HG03039 (cell line): Measurements from ENCODE around the gene MINK1.
"Not testable (repeated sequence)": the region's sequence is repeated elsewhere in the genome, so short reads cannot be mapped to it uniquely, and the experiment has no call there.

Experiments
- ATAC-seq: cut with Tn5 transposase; IDR thresholded peaks from one replicate; pipeline ENCODE4 v1.9.1; 2021; ENCODE audit warnings: mild to moderate bottlenecking, moderate library complexity; ENCODE audit not compliant: unreplicated experiment

Gene MINK1

DNA sequence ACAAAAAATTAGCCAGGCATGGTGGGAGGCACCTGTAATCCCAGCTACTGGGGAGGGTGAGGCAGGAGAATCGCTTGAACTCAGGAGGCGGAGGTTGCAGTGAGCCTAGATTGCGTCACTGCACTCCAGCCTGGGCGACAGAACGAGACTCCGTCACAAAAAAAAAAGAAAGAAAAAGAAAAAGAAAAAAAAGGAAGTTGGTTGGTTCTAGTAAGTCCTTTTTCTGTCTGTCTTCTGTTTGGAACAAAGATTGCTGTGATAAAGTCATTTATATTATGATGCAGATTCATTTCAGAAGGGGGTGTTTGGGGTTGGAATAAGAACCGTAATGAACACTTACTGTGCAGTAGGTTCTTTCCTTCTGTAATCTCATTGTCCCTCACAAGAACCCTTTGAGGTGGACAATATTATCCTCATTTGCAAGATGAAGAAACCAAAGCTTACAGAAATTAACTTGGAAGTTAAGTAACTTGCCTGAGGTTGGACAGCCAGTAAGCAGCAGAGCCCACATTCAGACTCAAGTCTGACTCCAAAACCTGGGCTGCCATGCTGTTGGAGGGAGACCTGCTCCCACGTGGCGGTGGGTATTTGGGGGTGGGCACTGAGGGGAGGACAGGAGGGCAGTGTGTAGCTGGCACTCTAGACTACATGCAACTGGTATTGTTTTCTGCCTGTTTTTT is 10.3 kb downstream of the MINK1 start:
- no peak for ATAC-seq

DNA sequence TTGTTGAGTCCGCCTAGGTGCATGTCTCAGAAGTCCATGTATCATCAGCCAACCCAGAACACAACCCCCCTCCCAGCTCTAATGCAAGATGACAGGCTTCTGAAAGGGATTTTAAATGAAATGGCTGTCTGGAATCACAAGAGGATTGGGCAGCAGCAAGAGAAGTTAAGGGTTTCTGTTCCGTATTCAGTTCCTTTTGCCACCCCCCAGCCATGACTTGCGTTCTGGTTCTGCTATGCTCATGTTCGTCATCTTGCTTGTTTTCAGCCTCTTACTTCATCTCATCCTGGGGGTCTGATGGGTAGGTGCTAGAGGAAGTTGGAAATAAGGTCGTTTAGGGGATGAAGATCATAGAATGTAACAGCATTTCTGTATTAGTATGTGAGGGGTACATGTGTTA is 12.0 kb downstream of the MINK1 start:
- ATAC-seq: no peak

DNA sequence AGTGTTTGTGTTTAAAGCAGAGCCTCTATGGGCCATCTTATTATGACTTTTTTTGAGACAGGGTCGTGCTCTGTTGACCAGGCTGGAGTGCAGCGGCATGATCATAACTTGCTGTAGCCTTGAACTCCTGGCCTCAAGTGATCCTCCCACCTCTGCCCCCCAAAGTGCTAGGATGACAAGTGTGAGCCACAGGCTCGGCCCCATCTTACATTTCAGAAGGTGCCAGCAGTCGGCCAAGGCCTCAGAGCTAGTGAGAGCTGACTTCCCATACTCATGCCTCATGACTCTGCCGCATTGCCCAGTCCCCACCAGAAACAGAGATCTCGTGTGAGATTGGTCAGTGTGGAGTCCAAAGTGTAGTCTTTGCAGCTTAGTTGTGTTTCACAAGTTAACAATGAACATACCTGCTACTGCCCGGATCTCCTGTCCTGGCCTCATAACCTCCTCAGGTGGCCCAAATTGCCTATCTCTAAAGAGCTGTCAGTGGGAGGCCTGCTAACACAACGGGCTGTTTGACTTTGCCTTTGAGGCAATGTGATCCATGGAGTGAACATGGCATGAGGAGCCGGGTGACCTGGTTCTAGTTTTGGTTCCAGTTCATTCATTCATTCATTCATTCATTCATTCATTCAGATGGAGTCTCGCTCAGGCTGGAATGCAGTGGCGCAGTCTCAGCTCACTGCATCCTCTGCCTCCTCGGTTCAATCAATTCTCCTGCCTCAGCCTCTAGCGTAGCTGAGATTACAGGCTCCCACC is 13.7 kb downstream of the MINK1 start:
- ATAC-seq: no peak

DNA sequence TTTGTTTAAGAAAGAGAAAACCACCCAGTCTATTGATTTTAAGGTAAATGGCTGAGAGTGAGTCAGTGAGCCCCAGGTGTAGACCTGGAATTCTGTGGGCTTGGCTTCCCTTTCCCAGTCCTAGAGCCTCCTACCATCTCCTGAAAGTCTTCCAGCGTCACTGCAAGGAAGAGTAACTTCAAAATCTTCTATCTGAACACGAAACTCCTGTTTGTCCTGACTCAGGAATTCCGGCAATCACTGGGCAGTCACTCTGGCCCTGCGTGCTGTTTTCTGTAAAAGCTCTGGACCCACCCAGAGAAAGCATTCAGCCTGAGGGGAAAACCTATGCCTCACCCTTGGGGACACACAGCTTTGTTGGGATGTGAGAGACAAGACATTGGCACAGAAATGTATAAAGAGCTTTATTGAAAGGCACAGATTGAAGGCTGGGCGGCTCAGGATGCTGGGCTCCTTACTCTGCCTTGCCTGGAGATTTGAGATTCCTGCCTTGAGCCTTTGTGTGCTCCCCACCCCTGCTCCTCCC is 15.9 kb downstream of the MINK1 start:
- no peak for ATAC-seq

DNA sequence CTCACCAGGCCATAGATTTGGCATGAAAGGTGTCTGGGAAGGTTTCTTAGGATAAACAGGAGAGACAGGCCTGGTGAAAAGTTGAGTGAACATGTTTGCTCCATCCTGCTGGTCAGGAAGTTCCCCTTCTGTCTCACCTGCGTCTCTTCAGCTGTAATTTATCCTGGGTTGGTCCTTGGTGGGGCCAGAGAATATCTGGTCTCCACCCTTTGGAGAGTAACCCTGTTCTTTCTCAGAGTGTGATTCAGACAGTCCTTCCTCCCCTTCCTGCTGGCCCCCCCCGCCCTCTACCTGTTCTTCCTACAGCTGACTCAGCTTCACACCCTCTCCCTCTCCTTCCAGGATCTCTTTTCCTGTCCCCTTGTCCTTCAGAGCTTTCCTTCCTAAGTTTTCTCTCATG is 17.1 kb downstream of the MINK1 start:
- no peak for ATAC-seq

DNA sequence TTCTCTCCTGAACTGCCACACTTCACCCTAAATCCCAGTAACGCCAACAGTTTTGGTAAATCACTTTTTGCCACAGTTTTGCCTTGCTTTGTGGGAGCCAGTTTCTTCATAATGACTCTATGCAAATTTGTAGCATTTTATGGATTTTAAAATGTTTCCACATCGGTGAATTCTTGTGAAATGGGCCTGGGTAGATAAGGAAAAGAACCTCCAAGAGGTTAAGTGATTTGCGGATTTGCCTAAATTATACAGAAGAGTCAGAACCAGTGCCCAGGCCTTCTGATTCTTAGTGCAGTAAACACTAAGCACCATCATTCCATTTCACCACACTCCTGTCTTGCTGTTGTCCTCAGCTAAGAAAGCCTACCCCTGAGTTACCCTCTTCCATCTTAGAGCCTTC is 17.9 kb downstream of the MINK1 start:
- no peak for ATAC-seq

DNA sequence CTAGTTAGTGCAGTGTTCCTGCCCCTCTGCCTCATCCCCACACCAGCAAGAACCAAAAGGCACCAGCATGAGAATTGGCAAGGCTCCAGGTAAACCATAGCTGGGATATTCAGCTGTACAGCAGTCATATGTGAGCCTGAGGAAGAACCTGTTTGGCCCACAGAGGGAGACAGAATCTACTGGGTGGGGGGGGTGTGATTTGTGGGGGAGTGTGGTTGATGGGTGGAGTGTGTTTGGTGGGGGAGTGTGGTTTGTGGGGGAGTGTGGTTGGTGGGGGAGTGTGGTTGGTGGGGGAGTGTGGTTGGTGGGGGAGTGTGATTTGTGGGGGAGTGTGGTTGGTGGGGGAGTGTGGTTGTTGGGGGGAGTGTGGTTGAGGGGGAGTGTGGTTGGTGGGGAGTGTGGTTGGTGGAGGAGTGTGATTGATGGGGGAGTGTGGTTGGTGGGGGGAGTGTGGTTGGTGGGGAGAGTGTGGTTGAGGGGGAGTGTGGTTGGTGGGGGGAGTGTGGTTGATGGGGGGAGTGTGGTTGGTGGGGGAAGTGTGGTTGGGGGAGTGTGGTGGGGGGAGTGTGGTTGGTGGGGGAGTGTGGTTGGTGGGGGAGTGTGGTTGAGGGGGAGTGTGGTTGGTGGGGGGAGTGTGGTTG is 19.5 kb downstream of the MINK1 start:
- no peak for ATAC-seq

DNA sequence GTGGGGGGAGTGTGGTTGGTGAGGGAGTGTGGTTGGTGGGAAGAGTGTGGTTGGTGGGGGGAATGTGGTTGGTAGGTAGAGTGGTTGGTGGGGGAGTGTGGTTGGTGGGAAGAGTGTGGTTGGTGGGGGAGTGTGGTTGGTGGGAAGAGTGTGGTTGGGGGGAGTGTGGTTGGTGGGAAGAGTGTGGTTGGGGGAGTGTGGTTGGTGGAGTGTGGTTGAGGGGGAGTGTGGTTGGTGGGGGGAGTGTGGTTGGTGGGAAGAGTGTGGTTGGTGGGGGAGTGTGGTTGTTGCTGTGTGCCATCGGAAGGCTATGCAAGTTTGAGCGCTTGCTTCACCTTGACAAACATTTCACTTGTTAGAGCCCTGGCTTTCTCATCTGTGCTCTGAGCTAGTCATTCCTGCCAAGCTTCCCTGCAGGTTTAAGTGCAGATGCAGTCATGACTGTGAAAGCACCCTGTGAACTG is 20.1 kb downstream of the MINK1 start:
- no peak for ATAC-seq

DNA sequence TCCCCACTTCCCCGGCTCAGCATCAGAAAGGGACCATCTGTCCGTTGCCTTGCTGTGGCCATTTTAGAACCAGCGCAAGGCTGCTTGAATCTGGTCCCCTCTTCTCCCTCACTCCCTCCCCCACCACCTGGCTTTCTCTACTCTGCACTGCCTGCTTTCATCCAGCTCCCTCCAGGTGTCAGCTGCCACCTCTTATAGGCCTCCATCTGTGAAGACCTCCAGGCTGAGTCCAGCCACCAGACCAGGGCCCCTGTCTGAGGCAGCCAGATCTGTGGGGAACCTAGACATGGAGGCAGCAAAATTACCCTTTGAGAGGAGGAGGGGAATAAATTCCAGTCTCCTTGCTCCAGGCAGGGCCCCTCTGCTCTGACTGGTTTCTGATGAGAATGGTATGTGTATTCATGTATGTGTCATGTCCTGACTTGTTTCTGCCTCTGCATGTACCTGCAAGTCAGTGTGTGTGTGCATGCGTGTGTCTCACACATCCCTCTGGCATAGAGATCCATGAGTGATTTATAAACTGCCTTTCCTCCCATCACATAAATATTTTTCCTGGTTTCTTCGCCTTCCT is 21.1 kb downstream of the MINK1 start:
- ATAC-seq: no peak

DNA sequence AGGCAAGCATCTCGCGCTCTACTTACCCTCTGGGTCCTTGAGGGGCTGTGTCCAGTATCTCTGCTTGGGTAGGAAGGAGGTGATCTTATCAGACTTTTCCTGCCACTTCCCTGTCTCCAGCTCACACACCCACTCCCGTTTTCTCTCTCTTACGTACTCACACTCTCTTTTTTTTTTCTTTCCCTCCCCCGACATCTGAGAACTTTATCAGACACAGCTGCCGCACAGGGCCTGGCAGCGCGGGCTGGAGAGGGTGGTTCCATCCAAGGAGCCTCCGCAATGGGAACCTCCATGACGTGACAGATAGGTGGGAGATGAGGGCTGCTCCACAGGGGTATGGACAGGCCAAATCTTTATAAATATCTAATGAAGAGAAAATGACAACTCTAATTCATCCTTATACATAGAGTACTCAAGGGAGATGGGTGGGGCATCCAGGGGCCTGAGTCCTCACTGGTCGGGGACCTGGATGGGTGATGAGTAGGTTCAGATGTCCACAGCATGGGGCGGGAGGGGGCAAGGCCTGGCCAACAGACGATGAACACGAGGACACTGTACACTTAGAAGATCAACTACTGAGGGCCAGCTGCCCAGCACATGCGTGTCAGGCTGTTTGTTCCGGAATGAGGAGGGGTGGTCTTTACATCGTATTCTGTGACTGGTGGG is 23.3 kb downstream of the MINK1 start:
- ATAC-seq: no peak

DNA sequence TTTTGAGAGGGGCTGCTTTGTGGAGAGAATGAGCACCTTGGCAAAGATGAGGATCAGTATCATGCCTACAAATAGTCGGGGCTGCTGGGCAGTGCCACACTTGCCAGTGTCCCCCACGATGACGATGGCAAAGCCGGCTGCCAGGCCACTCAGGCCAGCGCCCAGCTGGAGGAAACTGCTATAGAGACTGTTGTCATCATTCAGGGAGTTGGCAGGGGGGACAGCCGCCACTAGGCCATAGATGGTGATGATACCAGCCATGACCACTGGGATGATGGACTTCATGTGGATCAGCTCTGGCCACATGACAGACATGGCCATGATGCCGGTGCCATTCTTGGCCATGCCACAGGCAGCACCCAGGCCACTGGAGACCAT is 23.8 kb downstream of the MINK1 start:
- ATAC-seq: no peak

DNA sequence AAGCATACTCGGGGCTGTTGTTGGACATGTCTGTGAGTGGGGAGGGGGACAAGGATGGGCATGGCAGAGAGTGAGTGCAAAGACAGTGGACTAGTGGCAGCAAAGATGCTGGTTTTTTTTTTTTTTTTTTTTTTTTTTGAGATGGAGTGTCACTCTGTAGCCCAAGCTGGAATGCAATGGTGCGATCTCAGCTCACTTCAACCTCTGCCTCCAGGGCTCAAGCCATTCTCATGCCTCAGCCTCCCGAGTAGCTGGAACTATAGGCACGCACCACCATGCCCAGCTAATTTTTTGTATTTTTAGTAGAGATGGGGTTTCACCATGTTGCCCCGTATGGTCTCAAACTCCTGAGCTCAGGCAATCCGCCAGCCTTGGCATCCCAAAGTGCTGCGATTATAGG is 24.2 kb downstream of the MINK1 start:
- not testable (repeated sequence) for ATAC-seq

DNA sequence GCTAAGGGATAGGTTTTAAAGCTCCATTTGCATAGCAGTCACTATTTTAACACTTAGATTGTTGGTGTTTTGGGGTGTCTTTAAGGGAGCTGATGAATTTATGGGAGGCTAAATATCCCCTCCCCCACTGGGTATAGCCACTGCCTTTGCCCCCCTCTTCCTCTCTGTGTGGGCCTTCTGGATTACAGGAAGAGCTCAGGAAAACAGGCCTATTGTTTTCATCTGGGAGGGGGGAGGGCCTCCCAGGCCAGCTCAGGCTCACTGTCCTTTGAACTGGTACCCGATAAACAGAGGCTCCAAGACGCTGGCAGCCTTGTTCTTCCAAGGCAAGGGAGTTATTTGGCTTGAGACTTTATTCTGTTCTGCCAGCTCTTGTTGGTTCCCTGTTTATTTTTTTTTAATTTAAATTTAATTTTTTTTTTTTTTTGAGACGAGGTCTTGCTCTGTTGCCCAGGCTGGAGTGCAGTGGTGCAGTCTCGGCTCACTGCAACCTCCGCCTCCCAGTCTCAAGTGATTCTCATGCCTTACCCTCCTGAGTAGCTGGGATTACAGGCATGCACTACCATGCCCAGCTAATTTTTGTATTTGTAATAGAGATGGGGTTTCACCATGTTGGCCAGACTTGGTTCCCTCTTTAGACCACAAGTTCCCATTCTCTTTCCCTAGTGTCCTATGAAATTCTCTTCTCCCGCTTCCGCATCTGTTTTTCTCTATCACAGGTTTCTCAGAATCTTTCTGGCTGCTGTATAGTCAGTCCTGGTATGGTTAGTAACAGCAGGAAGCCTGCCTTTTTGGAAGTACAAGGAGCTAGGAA is 25.1 kb downstream of the MINK1 start:
- no peak for ATAC-seq

DNA sequence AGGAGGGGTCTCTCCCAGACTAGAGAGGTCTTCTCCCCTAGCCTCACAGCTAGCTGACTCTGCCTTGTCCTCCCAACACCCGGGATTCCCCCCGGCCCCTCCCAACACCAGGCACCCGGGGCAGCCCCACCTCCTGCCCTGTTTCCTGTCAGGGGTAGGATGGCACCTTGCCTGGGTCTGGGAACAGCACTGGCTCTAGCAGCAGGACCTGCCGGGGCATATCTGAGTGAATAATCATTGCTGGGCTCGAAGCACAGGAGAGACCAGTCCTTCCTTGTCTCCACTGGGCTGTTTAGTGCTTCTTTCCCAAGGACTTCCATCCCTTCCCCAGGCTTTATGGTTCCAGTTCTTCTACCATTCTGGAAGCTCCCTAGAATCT is 25.7 kb downstream of the MINK1 start:
- ATAC-seq: no peak

DNA sequence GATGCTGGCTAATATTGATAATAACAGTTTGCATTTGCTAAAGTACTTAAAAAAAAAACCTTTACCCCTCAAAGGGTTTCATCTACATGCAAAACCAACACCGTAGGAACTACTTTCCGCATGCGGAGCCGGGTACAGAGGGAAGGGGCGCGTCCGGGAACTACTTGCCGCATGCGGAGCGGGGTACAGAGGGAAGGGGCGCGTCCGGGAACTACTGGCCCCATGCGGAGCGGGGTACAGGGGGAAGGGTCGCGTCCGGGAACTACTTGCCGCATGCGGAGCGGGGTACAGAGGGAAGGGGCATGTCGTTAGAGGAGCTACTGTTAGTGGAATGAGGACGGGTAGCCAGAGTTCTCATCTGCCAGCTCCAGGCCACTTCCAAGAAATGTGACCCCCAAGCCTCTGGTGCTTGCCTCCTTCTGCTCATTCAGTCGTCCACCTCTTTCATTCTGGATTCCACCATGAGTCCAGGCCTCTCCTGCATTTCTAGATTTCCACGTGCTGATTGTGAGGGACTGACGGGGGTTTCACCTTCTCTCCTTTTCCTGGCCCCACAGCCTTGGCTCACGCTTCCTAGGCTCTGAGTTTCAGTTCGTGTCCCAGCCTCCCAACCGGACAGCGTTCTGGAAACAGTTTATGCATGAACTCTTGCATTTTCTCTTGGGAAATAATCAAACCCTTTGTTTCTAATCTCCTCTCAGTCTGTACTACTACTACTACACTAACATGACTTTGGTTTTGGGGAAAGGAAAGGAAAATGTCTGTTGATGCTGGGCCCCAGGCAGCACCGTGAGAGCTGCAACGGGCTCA is 26.9 kb downstream of the MINK1 start:
- ATAC-seq: no peak

DNA sequence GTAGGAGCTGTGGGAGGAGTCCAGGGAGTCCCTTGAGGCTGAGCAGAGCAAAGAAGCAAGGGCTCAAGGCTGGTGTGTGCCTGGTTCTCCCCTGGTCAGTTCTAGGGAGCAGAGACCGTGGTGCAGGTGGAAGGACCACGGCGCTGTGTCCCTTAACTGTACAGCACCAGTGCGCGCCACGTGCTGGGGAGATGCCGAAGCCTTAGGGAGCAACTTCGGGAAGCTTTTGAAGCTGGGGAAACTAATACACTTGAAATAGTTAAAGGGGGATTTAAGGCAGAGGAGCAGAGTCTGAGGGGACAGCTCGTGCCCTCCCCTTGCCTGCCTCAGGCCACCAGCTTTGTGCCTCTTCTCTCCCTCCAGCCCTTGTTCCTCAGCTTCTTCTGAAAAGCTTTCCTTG is 27.5 kb downstream of the MINK1 start:
- ATAC-seq: no peak

DNA sequence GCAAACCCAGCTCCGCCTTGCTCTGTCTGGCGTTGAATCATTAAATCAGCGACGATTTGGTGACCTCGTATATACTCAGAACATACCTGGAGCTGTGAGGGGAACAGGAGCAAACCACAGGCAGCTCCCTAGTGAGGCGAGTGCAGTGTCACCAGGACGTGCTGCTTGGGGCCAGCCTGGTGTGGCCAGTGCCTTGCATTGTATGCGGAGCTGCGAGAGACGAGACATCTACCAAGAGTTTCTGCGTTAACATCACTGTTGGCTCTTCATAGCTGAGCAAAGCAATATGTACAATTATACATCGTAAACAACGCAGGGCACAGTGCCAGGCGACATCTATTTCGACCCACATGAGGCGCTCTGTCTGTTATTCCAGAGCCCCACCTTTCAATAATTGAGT is 27.9 kb downstream of the MINK1 start:
- no peak for ATAC-seq

DNA sequence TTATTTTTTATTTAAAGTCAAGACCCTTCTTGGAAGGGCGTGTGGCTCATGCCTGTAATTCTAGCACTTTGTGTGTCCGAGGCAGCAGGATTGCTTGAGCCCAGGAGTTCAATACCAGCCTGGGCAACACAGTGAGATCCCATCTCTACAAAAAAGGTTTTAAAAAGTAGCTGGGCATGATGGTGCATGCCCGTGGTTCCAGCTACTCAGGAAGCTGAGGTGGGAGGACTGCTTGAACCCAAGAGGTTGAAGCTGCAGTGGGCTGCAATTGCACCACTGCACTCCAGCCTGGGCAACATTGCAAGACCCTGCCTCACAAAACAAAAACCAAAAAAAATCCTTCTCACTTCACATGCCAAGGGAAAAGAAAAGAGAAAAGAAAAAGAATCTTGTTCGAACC is 29.6 kb downstream of the MINK1 start:
- ATAC-seq: no peak

DNA sequence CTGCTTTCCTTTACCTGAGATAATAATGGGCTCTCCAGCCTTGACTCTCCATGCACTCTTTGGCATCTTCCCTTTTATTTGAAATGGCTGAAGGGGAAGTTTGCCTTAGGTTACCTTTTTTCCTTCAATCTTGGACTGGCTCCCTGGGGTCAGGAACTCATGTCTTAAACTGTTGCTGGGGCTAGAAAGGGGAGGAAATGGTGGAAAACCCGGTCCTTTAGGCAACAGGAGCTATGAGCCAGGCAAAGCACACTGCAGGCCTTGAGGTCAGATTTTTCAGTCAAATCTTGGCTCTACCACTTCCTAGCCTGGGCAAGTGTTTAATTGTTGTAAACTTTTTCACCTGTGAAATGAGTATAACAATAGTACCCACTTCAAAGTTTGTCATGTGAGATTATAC is 30.2 kb downstream of the MINK1 start:
- no peak for ATAC-seq
